Loucy (cell line): ENCODE measurements around the gene ORMDL3.

Experiments
- EZH2phosphoT487 ChIP-seq: fragments of 200-600 bp; IDR thresholded peaks from 2 replicates; pipeline ENCODE4 v1.6.1; 2018; ENCODE audit warnings: antibody characterized with exemption, mild to moderate bottlenecking, moderate library complexity, borderline replicate concordance
- TF ChIP-seq, protein P1 (sequence below): fragments of 200-600 bp; sonication (generic); conservative IDR thresholded peaks from 2 replicates; pipeline ENCODE4 v1.5.1; 2014; ENCODE audit warnings: mild to moderate bottlenecking, antibody characterized with exemption, low read length

DNA sequence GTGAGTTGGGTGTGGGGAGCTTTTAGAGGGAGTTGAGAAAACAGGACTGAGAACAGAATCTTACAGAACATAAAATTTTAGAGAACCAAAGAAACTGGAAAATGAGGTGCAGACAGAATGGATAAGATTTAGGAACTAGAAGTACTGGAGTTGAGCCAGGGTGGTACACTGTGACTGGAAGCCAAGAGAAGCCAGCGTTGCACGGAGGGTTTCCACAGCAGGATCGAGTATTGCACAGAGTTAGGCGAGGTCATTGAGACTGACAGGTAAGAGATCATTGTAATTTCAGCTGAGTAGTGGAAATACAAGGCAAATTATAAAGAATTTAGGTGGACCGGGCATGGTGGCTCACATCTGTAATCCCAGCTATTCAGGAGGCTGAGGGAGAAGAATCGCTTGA, 42.0 kb upstream of the ORMDL3 start:
- TF ChIP-seq, protein P1, sequence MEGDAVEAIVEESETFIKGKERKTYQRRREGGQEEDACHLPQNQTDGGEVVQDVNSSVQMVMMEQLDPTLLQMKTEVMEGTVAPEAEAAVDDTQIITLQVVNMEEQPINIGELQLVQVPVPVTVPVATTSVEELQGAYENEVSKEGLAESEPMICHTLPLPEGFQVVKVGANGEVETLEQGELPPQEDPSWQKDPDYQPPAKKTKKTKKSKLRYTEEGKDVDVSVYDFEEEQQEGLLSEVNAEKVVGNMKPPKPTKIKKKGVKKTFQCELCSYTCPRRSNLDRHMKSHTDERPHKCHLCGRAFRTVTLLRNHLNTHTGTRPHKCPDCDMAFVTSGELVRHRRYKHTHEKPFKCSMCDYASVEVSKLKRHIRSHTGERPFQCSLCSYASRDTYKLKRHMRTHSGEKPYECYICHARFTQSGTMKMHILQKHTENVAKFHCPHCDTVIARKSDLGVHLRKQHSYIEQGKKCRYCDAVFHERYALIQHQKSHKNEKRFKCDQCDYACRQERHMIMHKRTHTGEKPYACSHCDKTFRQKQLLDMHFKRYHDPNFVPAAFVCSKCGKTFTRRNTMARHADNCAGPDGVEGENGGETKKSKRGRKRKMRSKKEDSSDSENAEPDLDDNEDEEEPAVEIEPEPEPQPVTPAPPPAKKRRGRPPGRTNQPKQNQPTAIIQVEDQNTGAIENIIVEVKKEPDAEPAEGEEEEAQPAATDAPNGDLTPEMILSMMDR, result no peak
- no peak for TF ChIP-seq EZH2phosphoT487
